Heart left ventricle (tissue), 16 donors: ENCODE measurements around the gene NHSL2. TPM values are rescaled to one million over a fixed set of nuclear protein-coding genes. Genes with fewer than 3 reads are reported as not detected.

ENCODE experiments used
- ATAC-seq, 4 donors: fragments of 200-7000 bp; cut with Tn5 transposase; one replicate each; pipeline ENCODE4 v1.9.1; 2020 to 2022; ENCODE audit warnings: moderate library complexity in 4 of 4, mild to moderate bottlenecking in 3 of 4, moderate number of reproducible peaks in 1 of 4
- DNase-seq, 5 donors: peaks; one replicate each; pipeline ENCODE4 v3.0.0-alpha.2; 2020
- H3K27ac ChIP-seq, 12 donors: fragments of 200-600 bp; sonication (generic) in 4 of 12; one replicate each; pipeline versions ENCODE4 v1.5.0 to v1.8.0; 2016 to 2022; ENCODE audit warnings: mild to moderate bottlenecking in 2 of 12
- H3K27me3 ChIP-seq, 9 donors: fragments of 200-600 bp; sonication (generic) in 2 of 9; one replicate each; pipeline versions ENCODE4 v1.5.1 to v1.8.0; 2016 to 2022; ENCODE audit warnings: mild to moderate bottlenecking in 3 of 9
- H3K36me3 ChIP-seq, 9 donors: fragments of 200-600 bp; sonication (generic) in 2 of 9; one replicate each; pipeline versions ENCODE4 v1.5.0 to v1.8.0; 2018 to 2022; ENCODE audit warnings: mild to moderate bottlenecking in 2 of 9
- H3K4me1 ChIP-seq, 12 donors: fragments of 200-600 bp; sonication (generic) in 4 of 12; one replicate each; pipeline versions ENCODE4 v1.5.0 to v1.8.0; 2016 to 2022; ENCODE audit warnings: mild to moderate bottlenecking in 3 of 12
- H3K4me3 ChIP-seq, 12 donors: fragments of 200-600 bp; sonication (generic) in 4 of 12; one replicate each; pipeline versions ENCODE4 v1.5.0 to v1.8.0; 2017 to 2022; ENCODE audit warnings: mild to moderate bottlenecking in 9 of 12, moderate library complexity in 4 of 12
- H3K9me3 ChIP-seq, 12 donors: fragments of 200-600 bp; sonication (generic) in 4 of 12; one replicate each; pipeline versions ENCODE4 v1.5.0 to v1.8.0; 2016 to 2022; ENCODE audit warnings: mild to moderate bottlenecking in 1 of 12
- POLR2A ChIP-seq, 2 donors: fragments of 450-650 bp; IDR thresholded peaks; one replicate each; pipeline ENCODE4 v1.6.1; 2017; ENCODE audit warnings: antibody characterized with exemption in 2 of 2, mild to moderate bottlenecking in 2 of 2, moderate library complexity in 2 of 2
- WGBS, 4 donors: extraction: QIAGEN DNeasy Blood & Tissue Kit in 2 of 4; methylation state at CpG; one replicate each; pipeline versions ENCODE4 v1.1.5 to v1.1.7; 2013 to 2018; 5-methylcytosine and 5-hydroxymethylcytosine counted together
- intact Hi-C, 10 donors: fragments of 100-400 bp; cut with DNase I; formaldehyde crosslinking; loops; one replicate each; pipeline versions ENCODE4 v1.11.1 to v1.14.2; 2022
- polyA plus RNA-seq, 2 donors: library from polyadenylated mRNA; stranded (reverse); fragments of 200-250 nt; gene quantifications; one replicate each; pipeline ENCODE4 v1.2.3, GENCODE V29; 2013
- total RNA-seq, 9 donors: library from RNA; depleted of rRNA in 2 of 9; stranded (reverse); fragments of >200 nt in 2 of 9; fragmentation: NEBNext Ultra II Directional in 3 of 9; extraction: Animal tissue kit (Norgen Biotek cat#: 25700) in 3 of 9; gene quantifications; one replicate each; pipeline versions ENCODE4 v1.1.0 to v1.2.4, GENCODE V29; 2016 to 2023
- TF ChIP-seq, protein P1 (sequence below), 12 donors: fragments of 200-600 bp; sonication (generic) in 4 of 12; IDR thresholded peaks; one replicate each; pipeline versions ENCODE4 v1.5.0 to v1.8.0; 2018 to 2022; ENCODE audit warnings: antibody characterized with exemption in 12 of 12, mild to moderate bottlenecking in 5 of 12
- donor health status: ischemic (EF 13 %, LVEDD 7.1; RV severe dilation, severe dysfunction).
- donor health status: healthy with polysubstance abuse.
- donor health status: DM: no; HTN: yes; CAD: no.
- donor health status: DM: no; HTN: no; CAD: no.
- donor health status: ischemic (EF 25% LVEDD 6.9; RV normal size, moderate dysfunction).
- donor health status: ischemic (EF 25% LVEDD 5.7; RV mildly dilated, moderate dysfunction).
- donor health status: healthy.
- donor health status: DM: yes; HTN: yes; CAD: no.
- donor health status: ischemic (EF 35%, LVEDD 5.7; RV mildly dilated, moderate dysfunction).
- donor health status: nonischemic (EF 11% LVEDD 7.7; RV severe dilation, severe dysfunction).
- donor health status: DM: yes; HTN: yes; CAD: no.
- donor health status: PGD.
- donor health status: ischemic (EF 29% LVEDD 5.4; RV normal size, mild dysfunction).
- donor health status: nonischemic (EF 23%, LVEDD 6.1; RV moderate dilation, normal function).

Gene NHSL2
- total and polyA plus RNA-seq, 11 donors = 1.8 to 14.0 (median 5.8) TPM

- DNase-seq (no peak), ATAC-seq (no peak)
- Histone ChIP-seq H3K27ac (peak overlapping the region in 2 of 12 donors; percentile 14 to 30), H3K36me3 (no peaks in the 10 kb centered on the region), H3K4me3 (no peak overlapping the region), H3K4me1 (peaks cover 0 to 15% (median 0%) of the 10 kb centered on the region in 12 donors), H3K27me3 (peaks cover 0 to 24% (median 0%) of the 10 kb centered on the region in 9 donors), H3K9me3 (no peaks in the 10 kb centered on the region)
- no peak for TF ChIP-seq POLR2A (IDR thresholded peaks at IDR 0.05)
- TF ChIP-seq, protein P1, sequence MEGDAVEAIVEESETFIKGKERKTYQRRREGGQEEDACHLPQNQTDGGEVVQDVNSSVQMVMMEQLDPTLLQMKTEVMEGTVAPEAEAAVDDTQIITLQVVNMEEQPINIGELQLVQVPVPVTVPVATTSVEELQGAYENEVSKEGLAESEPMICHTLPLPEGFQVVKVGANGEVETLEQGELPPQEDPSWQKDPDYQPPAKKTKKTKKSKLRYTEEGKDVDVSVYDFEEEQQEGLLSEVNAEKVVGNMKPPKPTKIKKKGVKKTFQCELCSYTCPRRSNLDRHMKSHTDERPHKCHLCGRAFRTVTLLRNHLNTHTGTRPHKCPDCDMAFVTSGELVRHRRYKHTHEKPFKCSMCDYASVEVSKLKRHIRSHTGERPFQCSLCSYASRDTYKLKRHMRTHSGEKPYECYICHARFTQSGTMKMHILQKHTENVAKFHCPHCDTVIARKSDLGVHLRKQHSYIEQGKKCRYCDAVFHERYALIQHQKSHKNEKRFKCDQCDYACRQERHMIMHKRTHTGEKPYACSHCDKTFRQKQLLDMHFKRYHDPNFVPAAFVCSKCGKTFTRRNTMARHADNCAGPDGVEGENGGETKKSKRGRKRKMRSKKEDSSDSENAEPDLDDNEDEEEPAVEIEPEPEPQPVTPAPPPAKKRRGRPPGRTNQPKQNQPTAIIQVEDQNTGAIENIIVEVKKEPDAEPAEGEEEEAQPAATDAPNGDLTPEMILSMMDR (IDR thresholded peaks at IDR 0.05) = no peak
- intact Hi-C loops = no loop called here
- 82 to 89% (median 87%) methylated on average over 4 of the region's 4 CpGs for WGBS, 4 donors
Measured at GRCh38 chrX:72114807-72115206, 204.2 kb downstream of the NHSL2 start.

DNA sequence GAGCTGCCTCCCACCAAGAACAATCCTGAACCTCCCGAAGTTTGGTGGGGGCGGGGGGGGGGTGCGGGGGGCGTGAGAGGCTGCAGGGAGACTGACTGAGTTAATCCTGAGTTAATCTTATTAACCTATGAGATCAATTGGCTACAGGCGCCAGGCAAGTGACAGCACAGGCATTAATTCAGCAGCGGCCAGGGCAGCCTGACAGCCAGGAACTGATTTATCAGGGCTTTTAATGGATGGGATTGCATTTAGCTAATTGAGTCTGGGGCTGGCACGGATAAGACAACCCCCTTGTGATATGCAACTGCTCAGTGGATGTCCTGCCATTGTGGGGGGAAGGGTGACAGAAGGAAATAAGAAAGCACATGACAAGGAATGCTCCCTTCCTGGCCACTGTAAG lies 204.7 kb downstream of the NHSL2 start:
- DNase-seq (no peak), ATAC-seq (no peak)
- intact Hi-C loops = no loop called here
- H3K9me3 ChIP-seq = no peaks in the 10 kb centered on the region
- TF ChIP-seq POLR2A (IDR thresholded peaks at IDR 0.05) = no peak
- TF ChIP-seq, protein P1 (IDR thresholded peaks at IDR 0.05) = no peak
- H3K4me1 ChIP-seq = peaks cover 0 to 15% (median 0%) of the 10 kb centered on the region in 12 donors
- no peak overlapping the region for H3K4me3 ChIP-seq
- H3K27me3 ChIP-seq = peaks cover 0 to 24% (median 0%) of the 10 kb centered on the region in 9 donors
- 38 to 67% (median 55%) methylated on average over 5 to 7 of the region's 7 CpGs for WGBS, 4 donors
- no peaks in the 10 kb centered on the region for H3K36me3 ChIP-seq
- H3K27ac ChIP-seq = no peak overlapping the region

- Histone ChIP-seq H3K27me3 (peaks cover 0 to 24% (median 0%) of the 10 kb centered on the region in 9 donors), H3K9me3 (no peaks in the 10 kb centered on the region), H3K36me3 (no peaks in the 10 kb centered on the region), H3K4me3 (no peak overlapping the region), H3K27ac (no peak overlapping the region), H3K4me1 (peaks cover 0 to 38% (median 8%) of the 10 kb centered on the region in 12 donors)
- intact Hi-C loops = no loop called here
- ATAC-seq (no peak), DNase-seq (no peak)
- TF ChIP-seq POLR2A (IDR thresholded peaks at IDR 0.05) = no peak
- TF ChIP-seq, protein P1 (IDR thresholded peaks at IDR 0.05) = no peak
- WGBS, 4 donors = 86 to 99% (median 96%) methylated on average over 2 of the region's 2 CpGs
Measured at GRCh38 chrX:72117636-72118210, 207.1 kb downstream of the NHSL2 start.

DNA sequence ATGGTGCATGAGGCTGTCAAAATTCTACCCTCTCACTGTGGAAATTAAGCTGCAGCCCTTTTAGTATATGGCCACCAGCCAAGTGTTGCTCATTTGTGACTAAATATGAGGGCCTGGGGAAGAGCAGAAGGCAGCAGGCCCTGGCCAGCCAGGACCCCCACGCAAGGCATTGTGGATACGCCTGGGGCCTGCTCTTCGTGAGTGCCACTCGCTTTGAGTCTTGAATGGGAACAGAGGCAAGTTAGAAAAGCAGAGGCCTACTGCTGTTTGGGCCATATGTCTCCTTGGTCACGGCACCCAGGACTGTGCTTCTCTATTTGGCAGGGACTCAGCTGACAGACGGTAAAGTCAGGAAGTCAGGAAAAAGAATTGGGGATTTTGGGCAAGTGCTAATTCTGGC lies 210.2 kb downstream of the NHSL2 start:
- Histone ChIP-seq H3K9me3 (no peaks in the 10 kb centered on the region), H3K36me3 (no peaks in the 10 kb centered on the region), H3K4me1 (peaks cover 0 to 55% (median 28%) of the 10 kb centered on the region in 12 donors), H3K27ac (peak overlapping the region in 11 of 12 donors; percentile 9 to 88 (median 67)), H3K4me3 (no peak overlapping the region), H3K27me3 (peaks cover 0 to 25% (median 0%) of the 10 kb centered on the region in 9 donors)
- DNase-seq (no peak), ATAC-seq (peak in 3 of 4 donors; percentile 15 to 46 (median 23))
- WGBS, 4 donors = 56 to 86% (median 67%) methylated on average over 6 of the region's 6 CpGs
- no peak for TF ChIP-seq POLR2A (IDR thresholded peaks at IDR 0.05)
- intact Hi-C loops = loop anchor here in 3 of 10 donors (2.0 to 10.0 kb wide), 3 partner anchors 98 to 206 kb away; partner anchors contain the start of gene NHSL2 (in 1 of the 3)
